ENCODE measurements around the gene FGFRL1. TPM values are rescaled to one million over a fixed set of nuclear protein-coding genes. Genes with fewer than 3 reads are reported as not detected.

Gene FGFRL1
- total RNA-seq, 1 donor from 2014 or later = 58.8 TPM

DNA sequence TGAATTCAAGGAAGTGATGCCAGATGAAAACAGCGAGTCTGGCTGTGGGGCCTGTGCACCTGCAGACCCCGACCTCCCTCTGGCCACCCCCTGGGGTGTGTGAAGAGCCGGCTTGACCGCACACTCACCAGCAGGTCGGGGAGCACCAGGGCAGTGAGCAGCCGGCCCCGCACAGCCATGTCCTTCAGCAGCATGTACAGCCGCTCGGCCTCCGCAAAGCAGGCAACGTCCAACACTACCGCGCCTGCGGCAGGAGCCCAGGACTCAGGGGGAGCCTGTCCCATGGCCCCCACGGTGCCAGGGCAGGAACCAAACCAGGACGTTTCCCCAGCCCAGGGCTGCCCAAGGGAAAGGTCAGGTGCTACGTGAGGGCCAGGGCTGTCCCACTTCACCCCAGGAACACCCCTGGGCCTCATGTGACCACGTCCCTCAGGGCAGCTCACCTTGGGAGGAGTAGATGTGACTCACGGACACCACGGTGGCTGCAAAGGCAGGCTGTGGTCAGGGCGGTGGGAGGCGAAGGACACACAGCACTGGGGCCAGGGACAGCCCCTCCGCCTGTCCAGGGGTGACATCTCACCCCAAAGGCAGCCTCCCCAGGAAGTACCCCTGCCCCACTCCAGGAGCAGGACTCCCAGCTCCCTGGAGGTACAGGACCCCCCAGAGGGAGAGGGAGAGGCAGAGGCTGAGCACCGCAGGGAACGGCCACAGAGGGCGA lies 46.2 kb upstream of the FGFRL1 start:
- H3K4me1 Mint-ChIP-seq = no peaks in the 10 kb centered on the region
- no peaks in the 10 kb centered on the region for H3K36me3 Mint-ChIP-seq (ENCODE audit: low read depth)
- H3K27ac Mint-ChIP-seq (ENCODE audit: unreplicated experiment) = no peak overlapping the region
- TF ChIP-seq CTCF (conservative IDR thresholded peaks at IDR 0.05) = no peak
- no peak for DNase-seq (ENCODE audit: low read depth, low spot score)
- H3K27me3 Mint-ChIP-seq (ENCODE audit: low read depth) = no peaks in the 10 kb centered on the region
- no peak overlapping the region for H3K4me3 Mint-ChIP-seq
- H3K9me3 Mint-ChIP-seq = no peaks in the 10 kb centered on the region

- no peak for TF ChIP-seq CTCF (conservative IDR thresholded peaks at IDR 0.05)
- Mint-ChIP-seq H3K4me1 (no peaks in the 10 kb centered on the region), H3K9me3 (no peaks in the 10 kb centered on the region), H3K36me3 (ENCODE audit: low read depth) (no peaks in the 10 kb centered on the region), H3K27ac (ENCODE audit: unreplicated experiment) (no peak overlapping the region), H3K27me3 (ENCODE audit: low read depth) (no peaks in the 10 kb centered on the region), H3K4me3 (no peak overlapping the region)
- DNase-seq (ENCODE audit: low read depth, low spot score) = no peak
Observed at GRCh38 chr4:965766-966134, 45.7 kb upstream of the FGFRL1 start.

GRCh38 chr4:966266-967112 lies 44.9 kb upstream of the FGFRL1 start:
- no peaks in the 10 kb centered on the region for H3K4me1 Mint-ChIP-seq
- H3K9me3 Mint-ChIP-seq = no peaks in the 10 kb centered on the region
- H3K36me3 Mint-ChIP-seq (ENCODE audit: low read depth) = no peaks in the 10 kb centered on the region
- DNase-seq (ENCODE audit: low read depth, low spot score) = no peak
- no peaks in the 10 kb centered on the region for H3K27me3 Mint-ChIP-seq (ENCODE audit: low read depth)
- H3K27ac Mint-ChIP-seq (ENCODE audit: unreplicated experiment) = no peak overlapping the region
- no peak overlapping the region for H3K4me3 Mint-ChIP-seq
- TF ChIP-seq CTCF (conservative IDR thresholded peaks at IDR 0.05) = no peak

- H3K9me3 Mint-ChIP-seq = no peaks in the 10 kb centered on the region
- H3K4me1 Mint-ChIP-seq = no peaks in the 10 kb centered on the region
- no peak for TF ChIP-seq CTCF (conservative IDR thresholded peaks at IDR 0.05)
- H3K36me3 Mint-ChIP-seq (ENCODE audit: low read depth) = no peaks in the 10 kb centered on the region
- no peak overlapping the region for H3K4me3 Mint-ChIP-seq
- H3K27ac Mint-ChIP-seq (ENCODE audit: unreplicated experiment) = no peak overlapping the region
- DNase-seq (ENCODE audit: low read depth, low spot score) = no peak
- H3K27me3 Mint-ChIP-seq (ENCODE audit: low read depth) = no peaks in the 10 kb centered on the region
Observed at GRCh38 chr4:967113-968104, 44.0 kb upstream of the FGFRL1 start.

GRCh38 chr4:968221-968620 lies 43.2 kb upstream of the FGFRL1 start:
- H3K27ac Mint-ChIP-seq (ENCODE audit: unreplicated experiment) = no peak overlapping the region
- no peaks in the 10 kb centered on the region for H3K9me3 Mint-ChIP-seq
- DNase-seq (ENCODE audit: low read depth, low spot score) = no peak
- H3K4me1 Mint-ChIP-seq = no peaks in the 10 kb centered on the region
- H3K36me3 Mint-ChIP-seq (ENCODE audit: low read depth) = no peaks in the 10 kb centered on the region
- no peaks in the 10 kb centered on the region for H3K27me3 Mint-ChIP-seq (ENCODE audit: low read depth)
- no peak overlapping the region for H3K4me3 Mint-ChIP-seq
- TF ChIP-seq CTCF (conservative IDR thresholded peaks at IDR 0.05) = no peak

All from neural crest cell (in vitro differentiated cells).